ENCODE results near the gene DMD.

The DMD gene

DNA sequence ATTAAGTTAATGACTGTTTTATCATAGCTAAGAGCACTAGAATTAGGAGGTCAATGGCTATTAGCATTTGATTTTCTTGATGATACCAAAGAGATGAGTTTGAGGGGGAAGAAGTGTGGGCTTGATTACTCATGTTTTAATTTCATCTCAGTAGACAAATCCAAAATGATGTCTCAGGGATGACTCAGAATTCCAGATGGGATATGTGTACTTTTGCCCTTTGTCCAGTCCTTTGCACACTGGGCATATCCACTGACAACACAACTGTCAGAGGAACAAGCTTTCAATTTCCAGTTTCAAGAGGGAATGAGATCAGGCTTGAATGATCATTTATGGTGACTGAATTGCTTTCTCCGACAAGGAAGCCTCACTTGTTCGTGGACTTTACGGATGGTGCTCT lies 1814.2 kb downstream of the DMD start:
- no peak for TF ChIP-seq EZH2 (optimal IDR thresholded peaks at IDR 0.05; ENCODE audit: low read depth, low read length)
- TF ChIP-seq EZH2phosphoT487 (IDR thresholded peaks at IDR 0.05; ENCODE audit: low read length), result no peak
- TF ChIP-seq, protein P1, sequence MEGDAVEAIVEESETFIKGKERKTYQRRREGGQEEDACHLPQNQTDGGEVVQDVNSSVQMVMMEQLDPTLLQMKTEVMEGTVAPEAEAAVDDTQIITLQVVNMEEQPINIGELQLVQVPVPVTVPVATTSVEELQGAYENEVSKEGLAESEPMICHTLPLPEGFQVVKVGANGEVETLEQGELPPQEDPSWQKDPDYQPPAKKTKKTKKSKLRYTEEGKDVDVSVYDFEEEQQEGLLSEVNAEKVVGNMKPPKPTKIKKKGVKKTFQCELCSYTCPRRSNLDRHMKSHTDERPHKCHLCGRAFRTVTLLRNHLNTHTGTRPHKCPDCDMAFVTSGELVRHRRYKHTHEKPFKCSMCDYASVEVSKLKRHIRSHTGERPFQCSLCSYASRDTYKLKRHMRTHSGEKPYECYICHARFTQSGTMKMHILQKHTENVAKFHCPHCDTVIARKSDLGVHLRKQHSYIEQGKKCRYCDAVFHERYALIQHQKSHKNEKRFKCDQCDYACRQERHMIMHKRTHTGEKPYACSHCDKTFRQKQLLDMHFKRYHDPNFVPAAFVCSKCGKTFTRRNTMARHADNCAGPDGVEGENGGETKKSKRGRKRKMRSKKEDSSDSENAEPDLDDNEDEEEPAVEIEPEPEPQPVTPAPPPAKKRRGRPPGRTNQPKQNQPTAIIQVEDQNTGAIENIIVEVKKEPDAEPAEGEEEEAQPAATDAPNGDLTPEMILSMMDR (IDR thresholded peaks at IDR 0.05; ENCODE audit: low read length), result no peak
- Histone ChIP-seq H3K4me1 (ENCODE audit: low read length) (no peaks in the 10 kb centered on the region), H3K9me2 (replicated peaks; ENCODE audit: insufficient read depth, low read length) (no peaks in the 10 kb centered on the region), H3K27ac (ENCODE audit: low read length) (no peak overlapping the region), H3K9ac (ENCODE audit: low read length) (no peak overlapping the region), H3K79me2 (ENCODE audit: low read length) (no peaks in the 10 kb centered on the region), H3K4me3 (ENCODE audit: low read length) (no peak overlapping the region), H3K9me3 (replicated peaks; ENCODE audit: insufficient read depth, low read length) (no peaks in the 10 kb centered on the region), H4K20me1 (ENCODE audit: insufficient read depth, low read length) (no peaks in the 10 kb centered on the region), H2AFZ (ENCODE audit: low read length) (no peak overlapping the region), H3K36me3 (replicated peaks; ENCODE audit: insufficient read depth, low read length) (no peaks in the 10 kb centered on the region), H3K4me2 (ENCODE audit: low read depth, low read length) (no peak overlapping the region), H3K27me3 (replicated peaks; ENCODE audit: insufficient read depth, low read length) (no peaks in the 10 kb centered on the region), H3F3A (ENCODE audit: insufficient read depth, low read length) (no peaks in the 10 kb centered on the region)
- DNase-seq, result no peak

GRCh38 chrX:31392513-31392912 lies 1818.8 kb downstream of the DMD start:
- Histone ChIP-seq H2AFZ (ENCODE audit: low read length) (no peak overlapping the region), H3K27me3 (replicated peaks; ENCODE audit: insufficient read depth, low read length) (no peaks in the 10 kb centered on the region), H3K4me2 (ENCODE audit: low read depth, low read length) (no peak overlapping the region), H3K9me3 (replicated peaks; ENCODE audit: insufficient read depth, low read length) (no peaks in the 10 kb centered on the region), H3K9me2 (replicated peaks; ENCODE audit: insufficient read depth, low read length) (no peaks in the 10 kb centered on the region), H3K27ac (ENCODE audit: low read length) (no peak overlapping the region), H3K4me3 (ENCODE audit: low read length) (no peak overlapping the region), H3K4me1 (ENCODE audit: low read length) (no peaks in the 10 kb centered on the region), H3K36me3 (replicated peaks; ENCODE audit: insufficient read depth, low read length) (no peaks in the 10 kb centered on the region), H3F3A (ENCODE audit: insufficient read depth, low read length) (no peaks in the 10 kb centered on the region), H3K79me2 (ENCODE audit: low read length) (no peaks in the 10 kb centered on the region), H4K20me1 (ENCODE audit: insufficient read depth, low read length) (no peaks in the 10 kb centered on the region), H3K9ac (ENCODE audit: low read length) (no peak overlapping the region)
- TF ChIP-seq, protein P1 (IDR thresholded peaks at IDR 0.05; ENCODE audit: low read length), result no peak
- TF ChIP-seq EZH2phosphoT487 (IDR thresholded peaks at IDR 0.05; ENCODE audit: low read length) (no peak), EZH2 (optimal IDR thresholded peaks at IDR 0.05; ENCODE audit: low read depth, low read length) (no peak)
- DNase-seq, result no peak

DNA sequence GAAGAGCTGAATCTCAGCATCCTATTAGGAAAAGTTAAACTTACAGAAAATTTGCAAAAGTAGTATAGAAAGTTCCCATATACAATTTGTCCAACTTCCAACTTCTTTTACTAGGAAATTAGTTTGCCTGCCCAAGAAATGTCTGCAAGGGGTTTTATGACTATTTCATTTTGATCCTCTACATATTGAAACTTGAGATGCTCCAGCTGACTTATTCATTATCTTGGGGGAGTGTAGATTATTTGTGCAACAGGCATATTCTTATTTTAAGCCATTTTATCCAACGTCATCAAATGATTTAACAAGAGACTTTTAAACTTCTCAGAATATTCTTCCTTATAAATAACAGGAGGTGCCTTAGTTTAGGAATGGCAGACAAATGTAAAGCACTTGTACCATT lies 1822.4 kb downstream of the DMD start:
- H4K20me1 ChIP-seq (ENCODE audit: insufficient read depth, low read length), result no peaks in the 10 kb centered on the region
- no peak for DNase-seq
- no peak overlapping the region for H3K27ac ChIP-seq (ENCODE audit: low read length)
- H3K4me3 ChIP-seq (ENCODE audit: low read length), result no peak overlapping the region
- no peak overlapping the region for H3K9ac ChIP-seq (ENCODE audit: low read length)
- H3K36me3 ChIP-seq (replicated peaks; ENCODE audit: insufficient read depth, low read length), result no peaks in the 10 kb centered on the region
- no peaks in the 10 kb centered on the region for H3K4me1 ChIP-seq (ENCODE audit: low read length)
- no peaks in the 10 kb centered on the region for H3F3A ChIP-seq (ENCODE audit: insufficient read depth, low read length)
- no peak overlapping the region for H3K4me2 ChIP-seq (ENCODE audit: low read depth, low read length)
- no peak overlapping the region for H2AFZ ChIP-seq (ENCODE audit: low read length)
- no peaks in the 10 kb centered on the region for H3K9me3 ChIP-seq (replicated peaks; ENCODE audit: insufficient read depth, low read length)
- H3K9me2 ChIP-seq (replicated peaks; ENCODE audit: insufficient read depth, low read length), result no peaks in the 10 kb centered on the region
- TF ChIP-seq, protein P1 (IDR thresholded peaks at IDR 0.05; ENCODE audit: low read length), result no peak
- no peak for TF ChIP-seq EZH2 (optimal IDR thresholded peaks at IDR 0.05; ENCODE audit: low read depth, low read length)
- no peak for TF ChIP-seq EZH2phosphoT487 (IDR thresholded peaks at IDR 0.05; ENCODE audit: low read length)
- no peaks in the 10 kb centered on the region for H3K27me3 ChIP-seq (replicated peaks; ENCODE audit: insufficient read depth, low read length)
- no peaks in the 10 kb centered on the region for H3K79me2 ChIP-seq (ENCODE audit: low read length)

Measured in MM.1S (cell line).